ENCODE data around the gene SDK1. TPM values are rescaled to one million over a fixed set of nuclear protein-coding genes. Genes with fewer than 3 reads are reported as not detected.

The SDK1 gene
- total RNA-seq, 1 experiment from 2014 or later: 20.0 TPM

GRCh38 chr7:4123823-4124222 is 822.8 kb downstream of the SDK1 start:
- H3K4me3 Mint-ChIP-seq (ENCODE audit: low read depth, unreplicated experiment): no peak overlapping the region
- H3K9me3 Mint-ChIP-seq (ENCODE audit: low read depth, unreplicated experiment): peaks cover 20% of the 10 kb centered on the region
- H3K27ac Mint-ChIP-seq (ENCODE audit: unreplicated experiment): no peak overlapping the region
- peak; percentile 55 for DNase-seq
- intact Hi-C loops (cut with micrococcal nuclease; ENCODE audit: unreplicated experiment): no loop called here
- no peaks in the 10 kb centered on the region for H3K27me3 Mint-ChIP-seq (ENCODE audit: unreplicated experiment)
- CTCF ChIA-PET: no interaction called here
- no peaks in the 10 kb centered on the region for H3K36me3 Mint-ChIP-seq (ENCODE audit: insufficient read depth, unreplicated experiment)
- H3K4me1 Mint-ChIP-seq (ENCODE audit: low read depth, unreplicated experiment): no peaks in the 10 kb centered on the region
- BruUV-seq (replicated peaks): no TSS peak
- no peak for TF ChIP-seq CTCF (IDR thresholded peaks at IDR 0.05; ENCODE audit: unreplicated experiment)

- Mint-ChIP-seq H3K4me3 (ENCODE audit: low read depth, unreplicated experiment) (no peak overlapping the region), H3K27me3 (ENCODE audit: unreplicated experiment) (no peaks in the 10 kb centered on the region), H3K36me3 (ENCODE audit: insufficient read depth, unreplicated experiment) (no peaks in the 10 kb centered on the region), H3K9me3 (ENCODE audit: low read depth, unreplicated experiment) (peaks cover 16% of the 10 kb centered on the region), H3K27ac (ENCODE audit: unreplicated experiment) (no peak overlapping the region), H3K4me1 (ENCODE audit: low read depth, unreplicated experiment) (no peaks in the 10 kb centered on the region)
- DNase-seq: no peak
- CTCF ChIA-PET: no interaction called here
- TF ChIP-seq CTCF (IDR thresholded peaks at IDR 0.05; ENCODE audit: unreplicated experiment): no peak
- intact Hi-C loops (cut with micrococcal nuclease; ENCODE audit: unreplicated experiment): no loop called here
- no TSS peak for BruUV-seq (replicated peaks)
Observed at GRCh38 chr7:4124556-4125477, 823.8 kb downstream of the SDK1 start.

- BruUV-seq (replicated peaks): no TSS peak
- H3K27me3 Mint-ChIP-seq (ENCODE audit: unreplicated experiment): no peaks in the 10 kb centered on the region
- TF ChIP-seq CTCF (IDR thresholded peaks at IDR 0.05; ENCODE audit: unreplicated experiment): no peak
- no peak for DNase-seq
- no peak overlapping the region for H3K27ac Mint-ChIP-seq (ENCODE audit: unreplicated experiment)
- intact Hi-C loops (cut with micrococcal nuclease; ENCODE audit: unreplicated experiment): no loop called here
- H3K9me3 Mint-ChIP-seq (ENCODE audit: low read depth, unreplicated experiment): peaks cover 8% of the 10 kb centered on the region
- H3K4me1 Mint-ChIP-seq (ENCODE audit: low read depth, unreplicated experiment): no peaks in the 10 kb centered on the region
- no peak overlapping the region for H3K4me3 Mint-ChIP-seq (ENCODE audit: low read depth, unreplicated experiment)
- no peaks in the 10 kb centered on the region for H3K36me3 Mint-ChIP-seq (ENCODE audit: insufficient read depth, unreplicated experiment)
- CTCF ChIA-PET: no interaction called here
Observed at GRCh38 chr7:4127909-4128560, 827.0 kb downstream of the SDK1 start.

GRCh38 chr7:4129481-4130122 is 828.5 kb downstream of the SDK1 start:
- Mint-ChIP-seq H3K9me3 (ENCODE audit: low read depth, unreplicated experiment) (peaks cover 7% of the 10 kb centered on the region), H3K4me1 (ENCODE audit: low read depth, unreplicated experiment) (no peaks in the 10 kb centered on the region), H3K4me3 (ENCODE audit: low read depth, unreplicated experiment) (no peak overlapping the region), H3K27me3 (ENCODE audit: unreplicated experiment) (no peaks in the 10 kb centered on the region), H3K27ac (ENCODE audit: unreplicated experiment) (no peak overlapping the region), H3K36me3 (ENCODE audit: insufficient read depth, unreplicated experiment) (no peaks in the 10 kb centered on the region)
- no peak for DNase-seq
- intact Hi-C loops (cut with micrococcal nuclease; ENCODE audit: unreplicated experiment): no loop called here
- CTCF ChIA-PET: interaction anchor here (0.8 kb wide), 1 partner anchor 43 kb away, joined by 4 read pairs; no protein-coding TSS in a partner anchor
- TF ChIP-seq CTCF (IDR thresholded peaks at IDR 0.05; ENCODE audit: unreplicated experiment): no peak
- no TSS peak for BruUV-seq (replicated peaks)
